Neural progenitor cell (in vitro differentiated cells): ENCODE data around the gene FAM193B. TPM values are rescaled to one million over a fixed set of nuclear protein-coding genes. Genes with fewer than 3 reads are reported as not detected.

Experiments
- DNase-seq: peaks from one replicate; pipeline ENCODE4 v3.0.0-alpha.2; 2016; ENCODE audit warnings: low spot score
- H2AFZ ChIP-seq: fragments of 200-600 bp; sonication (generic); replicated peaks from 2 replicates; pipeline ENCODE4 v1.6.1; 2016; ENCODE audit warnings: antibody characterized with exemption
- H3F3A ChIP-seq: fragments of 200-600 bp; sonication (generic); 2 replicates; pipeline ENCODE4 v1.6.1; 2016; ENCODE audit warnings: antibody characterized with exemption, low read depth
- H3K27ac ChIP-seq: fragments of 200-600 bp; sonication (generic); 2 replicates; pipeline ENCODE4 v1.5.1; 2016; ENCODE audit warnings: mild to moderate bottlenecking
- H3K27me3 ChIP-seq: fragments of 200-600 bp; sonication (generic); 2 replicates; pipeline ENCODE4 v1.6.1; 2016; ENCODE audit warnings: mild to moderate bottlenecking, moderate library complexity
- H3K36me3 ChIP-seq: fragments of 200-600 bp; sonication (generic); 2 replicates; pipeline ENCODE4 v1.5.1; 2016
- H3K4me1 ChIP-seq: fragments of 200-600 bp; sonication (generic); 2 replicates; pipeline ENCODE4 v1.6.1; 2016; ENCODE audit warnings: mixed run types
- H3K4me2 ChIP-seq: fragments of 200-600 bp; sonication (generic); 2 replicates; pipeline ENCODE4 v1.6.1; 2016
- H3K4me3 ChIP-seq: fragments of 200-600 bp; sonication (generic); 2 replicates; pipeline ENCODE4 v1.5.1; 2016
- H3K79me2 ChIP-seq: fragments of 200-600 bp; sonication (generic); 2 replicates; pipeline ENCODE4 v1.6.1; 2016; ENCODE audit warnings: low read depth
- H3K9ac ChIP-seq: fragments of 200-600 bp; sonication (generic); 2 replicates; pipeline ENCODE4 v1.6.1; 2016
- H3K9me3 ChIP-seq: fragments of 200-600 bp; sonication (generic); 2 replicates; pipeline ENCODE4 v1.5.1; 2016; ENCODE audit warnings: low read depth
- H4K20me1 ChIP-seq: fragments of 200-600 bp; sonication (generic); 2 replicates; pipeline ENCODE4 v1.6.1; 2016; ENCODE audit warnings: low read depth
- H3K27ac Mint-ChIP-seq: 3 replicates; pipeline ENCODE4 v1.8.0; 2021; ENCODE audit warnings: mixed read lengths
- H3K27me3 Mint-ChIP-seq: 2 replicates; pipeline ENCODE4 v1.8.0; 2022; ENCODE audit warnings: low read depth, mild to moderate bottlenecking, inconsistent platforms, moderate library complexity, mixed read lengths; ENCODE audit not compliant: insufficient read depth
- H3K36me3 Mint-ChIP-seq: 3 replicates; pipeline ENCODE4 v1.8.0; 2021; ENCODE audit warnings: mixed read lengths
- H3K4me1 Mint-ChIP-seq: 3 replicates; pipeline ENCODE4 v1.8.0; 2021; ENCODE audit warnings: mixed read lengths
- H3K4me3 Mint-ChIP-seq: 3 replicates; pipeline ENCODE4 v1.8.0; 2021; ENCODE audit warnings: mild to moderate bottlenecking, moderate library complexity, mixed read lengths
- H3K9me3 Mint-ChIP-seq: 3 replicates; pipeline ENCODE4 v1.8.0; 2020; ENCODE audit warnings: mixed read lengths
- CTCF ChIP-seq: fragments of 200-600 bp; sonication (generic); IDR thresholded peaks from 2 replicates; pipeline ENCODE4 v1.5.1; 2017; ENCODE audit warnings: antibody characterized with exemption, mild to moderate bottlenecking
- EZH2 ChIP-seq: fragments of 200-600 bp; sonication (generic); IDR thresholded peaks from 2 replicates; pipeline ENCODE4 v1.6.1; 2017; ENCODE audit warnings: antibody characterized with exemption, mild to moderate bottlenecking, moderate library complexity
- EZH2phosphoT487 ChIP-seq: fragments of 200-600 bp; sonication (generic); IDR thresholded peaks from 2 replicates; pipeline ENCODE4 v1.6.1; 2017; ENCODE audit warnings: antibody characterized with exemption
- total RNA-seq: library from RNA; depleted of rRNA; stranded (reverse); fragments of >200 nt; gene quantifications from 2 replicates; pipeline ENCODE4 v1.2.3, GENCODE V29; 2015; ENCODE audit warnings: low replicate concordance

Gene FAM193B
- total RNA-seq, 1 donor from 2014 or later, result 42.5 TPM

DNA sequence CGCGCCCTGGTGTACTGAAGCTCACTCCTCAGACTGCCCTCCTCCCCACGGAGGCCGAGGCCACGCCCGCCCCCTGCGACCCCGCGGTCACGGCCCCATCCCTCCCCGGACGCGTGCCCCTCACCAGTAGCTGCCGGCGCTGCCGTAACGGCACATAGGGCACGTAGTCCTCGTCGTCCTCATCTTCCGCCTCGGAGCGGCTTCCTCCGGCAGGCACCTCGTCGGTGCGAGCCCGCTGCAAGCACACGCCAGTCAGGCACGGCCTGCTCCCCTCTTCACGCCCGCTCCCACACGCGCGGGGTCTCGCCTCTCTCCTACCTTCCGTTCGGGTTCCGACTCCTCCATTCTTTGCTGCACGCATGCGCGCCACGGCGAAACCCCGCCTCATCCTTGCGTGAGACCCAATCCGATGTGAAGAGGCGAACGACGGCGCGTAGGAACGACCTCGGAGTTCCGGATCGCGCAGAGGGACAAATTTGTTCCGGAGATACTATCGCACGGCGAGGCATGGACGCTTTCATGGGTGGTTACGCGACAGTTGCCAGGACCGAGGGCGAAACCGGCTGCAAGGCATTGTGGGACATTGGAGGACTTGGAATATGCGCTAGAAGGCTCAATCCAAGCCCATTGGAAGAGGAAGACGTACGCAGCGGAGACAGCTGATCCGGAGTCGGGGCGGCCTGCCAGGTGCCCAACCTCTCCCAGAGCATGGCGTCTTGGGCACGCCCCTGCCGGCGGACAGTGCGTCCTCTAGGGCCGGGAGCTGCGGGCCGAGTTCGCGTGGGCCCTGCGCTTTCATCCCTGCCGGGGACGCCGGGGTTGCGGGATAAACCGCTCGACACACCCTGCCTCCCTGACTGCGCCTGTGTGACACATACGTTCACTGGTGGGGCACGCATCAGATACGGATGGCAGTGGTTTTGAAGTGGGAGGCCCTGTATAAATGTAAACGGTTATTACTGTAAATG lies 37.5 kb downstream of the FAM193B start, which contains the start of gene DDX41:
TSS of gene DDX41 (minus strand) at position 361 of the 968 bp plus-strand sequence. CDS start at position 345, 16 bp downstream.
- Mint-ChIP-seq H3K27me3 (peaks cover 9% of the 10 kb centered on the region), H3K4me1 (peaks cover 21% of the 10 kb centered on the region), H3K4me3 (peak within 1 kb of the TSS; percentile 92), H3K27ac (peak within 1 kb of the TSS; percentile 61), H3K9me3 (no peaks in the 10 kb centered on the region), H3K36me3 (peaks cover 32% of the 10 kb centered on the region)
- Histone ChIP-seq H3K36me3 (no peaks in the 10 kb centered on the region), H2AFZ (peak within 1 kb of the TSS; percentile 34), H3K27me3 (no peaks in the 10 kb centered on the region), H3K9ac (peak within 1 kb of the TSS; percentile 83), H3K27ac (peak within 1 kb of the TSS; percentile 82), H3K9me3 (no peaks in the 10 kb centered on the region), H3K4me2 (peak within 1 kb of the TSS; percentile 94), H3K79me2 (peaks cover 25% of the 10 kb centered on the region), H4K20me1 (peaks cover 9% of the 10 kb centered on the region), H3K4me1 (no peaks in the 10 kb centered on the region), H3F3A (peaks cover 22% of the 10 kb centered on the region), H3K4me3 (peak within 1 kb of the TSS; percentile 73)
- DNase-seq, result peak; percentile 98
- TF ChIP-seq CTCF, result peak; percentile 24
- TF ChIP-seq EZH2phosphoT487, result no peak
- no peak for TF ChIP-seq EZH2

DNA sequence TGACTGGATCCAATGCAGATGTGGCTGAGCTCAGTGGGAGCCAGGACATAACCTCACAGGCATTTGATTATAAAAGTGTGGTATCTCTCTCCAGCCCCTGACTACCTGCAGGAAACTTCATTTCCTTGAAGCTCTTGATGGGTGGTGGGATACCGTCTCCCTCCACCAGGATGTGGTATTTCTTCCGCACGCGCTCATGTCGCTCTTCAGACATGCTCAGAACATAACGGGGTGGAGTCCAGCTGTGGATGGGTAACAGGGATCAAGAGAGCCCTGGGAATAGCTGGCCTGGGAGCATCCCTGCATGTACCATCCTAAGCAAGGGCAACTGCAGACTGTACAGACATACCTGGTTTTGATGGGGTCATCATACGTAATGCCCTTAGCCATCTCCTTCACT lies 38.8 kb downstream of the FAM193B start:
- H3K4me1 Mint-ChIP-seq, result peaks cover 21% of the 10 kb centered on the region
- H3K27me3 Mint-ChIP-seq, result peaks cover 11% of the 10 kb centered on the region
- Histone ChIP-seq H3K4me1 (no peaks in the 10 kb centered on the region), H3K79me2 (peaks cover 25% of the 10 kb centered on the region), H2AFZ (no peak overlapping the region), H3K4me2 (peak overlapping the region; percentile 94), H3K27ac (no peak overlapping the region), H3K9ac (no peak overlapping the region), H3F3A (peaks cover 22% of the 10 kb centered on the region), H3K36me3 (no peaks in the 10 kb centered on the region), H3K4me3 (peak overlapping the region; percentile 73), H3K9me3 (no peaks in the 10 kb centered on the region), H3K27me3 (no peaks in the 10 kb centered on the region), H4K20me1 (peaks cover 9% of the 10 kb centered on the region)
- peak overlapping the region; percentile 58 for H3K27ac Mint-ChIP-seq
- no peaks in the 10 kb centered on the region for H3K9me3 Mint-ChIP-seq
- peaks cover 30% of the 10 kb centered on the region for H3K36me3 Mint-ChIP-seq
- DNase-seq, result no peak
- TF ChIP-seq EZH2 (no peak), CTCF (no peak), EZH2phosphoT487 (no peak)
- H3K4me3 Mint-ChIP-seq, result peak overlapping the region; percentile 92

DNA sequence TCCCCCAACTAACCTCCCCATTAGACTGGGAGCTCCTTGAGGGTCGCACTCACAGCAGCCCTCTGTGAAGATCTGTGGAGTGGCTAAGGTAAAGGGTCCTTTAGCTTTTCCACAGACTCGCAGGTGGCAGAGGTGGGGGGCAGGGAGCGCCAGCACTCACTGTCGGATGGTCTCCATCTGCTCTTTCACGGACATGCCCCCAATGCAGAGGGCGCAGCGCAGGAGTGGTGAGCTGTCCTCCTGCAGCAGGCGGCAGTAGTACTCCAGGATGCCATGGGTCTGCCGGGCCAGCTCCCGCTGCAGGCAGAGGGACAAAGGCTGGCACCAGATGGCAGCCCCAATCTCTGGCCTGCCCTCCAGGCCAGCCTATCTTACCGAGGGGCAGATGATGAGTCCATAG lies 39.8 kb downstream of the FAM193B start:
- Mint-ChIP-seq H3K9me3 (no peaks in the 10 kb centered on the region), H3K36me3 (peaks cover 22% of the 10 kb centered on the region), H3K4me1 (peaks cover 21% of the 10 kb centered on the region), H3K27ac (no peak overlapping the region), H3K27me3 (peaks cover 11% of the 10 kb centered on the region), H3K4me3 (peak overlapping the region; percentile 92)
- H3K27me3 ChIP-seq, result no peaks in the 10 kb centered on the region
- peaks cover 9% of the 10 kb centered on the region for H4K20me1 ChIP-seq
- no peak overlapping the region for H3K4me3 ChIP-seq
- no peaks in the 10 kb centered on the region for H3K4me1 ChIP-seq
- no peaks in the 10 kb centered on the region for H3K36me3 ChIP-seq
- H3K4me2 ChIP-seq, result no peak overlapping the region
- H2AFZ ChIP-seq, result no peak overlapping the region
- no peaks in the 10 kb centered on the region for H3K9me3 ChIP-seq
- peaks cover 14% of the 10 kb centered on the region for H3F3A ChIP-seq
- no peak overlapping the region for H3K9ac ChIP-seq
- TF ChIP-seq EZH2phosphoT487, result no peak
- no peak for TF ChIP-seq EZH2
- no peak for TF ChIP-seq CTCF
- no peak overlapping the region for H3K27ac ChIP-seq
- no peak for DNase-seq
- H3K79me2 ChIP-seq, result peaks cover 25% of the 10 kb centered on the region
